GM12875 (cell line): ENCODE data around the gene WDR59.

ENCODE experiments used
- H3K4me3 ChIP-seq: one replicate; pipeline ENCODE4 v1.5.1; 2011; ENCODE audit warnings: low read depth, low read length, control low read depth
- TF ChIP-seq, protein P1 (sequence below): IDR thresholded peaks from 2 replicates; pipeline ENCODE4 v1.5.1; 2011; ENCODE audit warnings: low read depth, mild to moderate bottlenecking, control low read depth, inconsistent platforms, low read length, moderate library complexity, borderline replicate concordance; ENCODE audit not compliant: insufficient read depth

WDR59 gene

DNA sequence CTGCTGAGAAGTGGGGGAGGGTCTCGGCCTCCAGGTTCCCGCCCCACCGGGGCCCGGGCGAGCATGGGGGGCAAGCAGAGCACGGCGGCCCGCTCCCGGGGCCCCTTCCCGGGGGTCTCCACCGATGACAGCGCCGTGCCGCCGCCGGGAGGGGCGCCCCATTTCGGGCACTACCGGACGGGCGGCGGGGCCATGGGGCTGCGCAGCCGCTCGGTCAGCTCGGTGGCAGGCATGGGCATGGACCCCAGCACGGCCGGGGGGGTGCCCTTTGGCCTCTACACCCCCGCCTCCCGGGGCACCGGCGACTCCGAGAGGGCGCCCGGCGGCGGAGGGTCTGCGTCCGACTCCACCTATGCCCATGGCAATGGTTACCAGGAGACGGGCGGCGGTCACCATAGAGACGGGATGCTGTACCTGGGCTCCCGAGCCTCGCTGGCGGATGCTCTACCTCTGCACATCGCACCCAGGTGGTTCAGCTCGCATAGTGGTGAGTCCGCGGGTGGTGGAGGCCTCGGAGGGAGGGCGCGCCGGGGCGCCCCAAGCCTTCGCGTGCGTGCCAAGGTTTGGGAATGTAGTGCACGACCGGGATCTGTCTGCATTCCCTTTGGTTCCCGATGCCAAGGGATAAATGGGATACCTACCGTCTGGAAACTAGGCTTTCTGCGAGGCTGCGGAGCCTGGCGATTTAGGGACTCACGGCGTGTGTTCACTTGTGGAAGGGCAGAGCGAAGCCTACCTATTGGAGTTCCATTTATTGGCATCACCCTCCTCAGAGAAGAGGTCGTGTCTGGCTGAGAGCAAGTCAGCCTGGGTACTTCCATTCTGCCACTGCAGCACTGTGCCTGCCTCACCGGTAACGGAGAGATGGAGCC lies 14.9 kb upstream of the WDR59 start:
- H3K4me3 ChIP-seq: peak overlapping the region; percentile 72
- TF ChIP-seq, protein P1, sequence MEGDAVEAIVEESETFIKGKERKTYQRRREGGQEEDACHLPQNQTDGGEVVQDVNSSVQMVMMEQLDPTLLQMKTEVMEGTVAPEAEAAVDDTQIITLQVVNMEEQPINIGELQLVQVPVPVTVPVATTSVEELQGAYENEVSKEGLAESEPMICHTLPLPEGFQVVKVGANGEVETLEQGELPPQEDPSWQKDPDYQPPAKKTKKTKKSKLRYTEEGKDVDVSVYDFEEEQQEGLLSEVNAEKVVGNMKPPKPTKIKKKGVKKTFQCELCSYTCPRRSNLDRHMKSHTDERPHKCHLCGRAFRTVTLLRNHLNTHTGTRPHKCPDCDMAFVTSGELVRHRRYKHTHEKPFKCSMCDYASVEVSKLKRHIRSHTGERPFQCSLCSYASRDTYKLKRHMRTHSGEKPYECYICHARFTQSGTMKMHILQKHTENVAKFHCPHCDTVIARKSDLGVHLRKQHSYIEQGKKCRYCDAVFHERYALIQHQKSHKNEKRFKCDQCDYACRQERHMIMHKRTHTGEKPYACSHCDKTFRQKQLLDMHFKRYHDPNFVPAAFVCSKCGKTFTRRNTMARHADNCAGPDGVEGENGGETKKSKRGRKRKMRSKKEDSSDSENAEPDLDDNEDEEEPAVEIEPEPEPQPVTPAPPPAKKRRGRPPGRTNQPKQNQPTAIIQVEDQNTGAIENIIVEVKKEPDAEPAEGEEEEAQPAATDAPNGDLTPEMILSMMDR: 0 out of 2 replicates have a peak, but pooled peaks have one; percentile 20

DNA sequence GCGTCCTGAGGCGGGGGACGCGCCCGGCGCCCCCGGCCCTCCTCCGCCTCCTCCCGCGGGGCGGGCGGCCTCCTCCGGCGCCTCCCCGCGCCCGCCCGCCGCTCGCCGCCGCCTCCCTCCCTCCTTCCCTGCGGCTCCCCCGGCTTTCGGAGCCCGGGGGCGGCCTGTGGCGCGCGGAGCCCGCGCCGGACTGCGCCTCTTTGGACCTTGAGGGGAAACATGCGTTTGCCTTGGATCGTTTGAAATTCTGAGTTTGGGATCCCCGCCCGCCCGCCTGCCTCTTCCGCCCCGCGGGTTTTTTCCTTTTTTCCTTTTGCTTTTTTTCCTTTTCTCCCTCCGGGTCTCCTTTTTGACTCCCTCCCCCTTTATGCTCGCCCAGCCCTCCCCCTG lies 14.3 kb upstream of the WDR59 start:
- H3K4me3 ChIP-seq: peak overlapping the region; percentile 72
- TF ChIP-seq, protein P1: no peak

DNA sequence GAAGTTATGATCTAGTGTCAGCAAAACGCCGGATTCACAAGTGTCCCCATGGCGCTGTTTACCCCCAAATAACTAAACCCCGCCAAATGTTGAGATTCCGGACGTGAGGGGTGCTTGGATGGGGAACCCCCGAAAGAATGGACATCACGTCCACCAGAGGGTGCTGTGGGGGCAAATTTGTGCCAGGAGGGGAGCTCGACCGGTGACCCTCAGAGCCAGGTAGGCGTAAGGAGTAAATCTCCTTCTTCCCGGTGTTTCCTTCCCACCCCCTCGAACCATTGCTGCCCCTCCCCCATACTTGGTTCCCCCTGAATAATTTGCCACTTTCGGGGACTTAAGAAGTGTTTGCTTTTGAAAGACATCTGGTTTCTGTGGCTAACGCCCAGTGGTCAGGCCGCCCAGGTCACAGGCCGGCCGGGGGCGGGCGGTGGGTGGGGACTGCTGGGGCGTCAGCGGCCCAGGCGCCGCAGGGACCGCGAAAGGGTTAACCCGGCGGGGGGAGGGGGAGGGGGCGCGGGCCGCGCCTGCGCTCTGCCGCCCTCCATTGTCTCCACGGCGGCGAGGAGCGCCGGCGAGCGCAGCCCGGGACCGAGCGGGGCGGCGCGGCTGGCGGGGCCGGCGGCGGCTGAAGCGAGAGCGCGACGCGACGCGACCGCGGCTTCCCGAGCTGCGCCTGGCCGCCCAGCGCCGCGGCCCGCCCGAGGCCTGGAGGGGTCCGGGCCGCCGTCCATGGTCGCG lies 13.7 kb upstream of the WDR59 start, which contains the start of gene ZNRF1:
Gene ZNRF1 (plus strand): TSS at position 544 of the 738 bp plus-strand sequence. CDS start 648 bp downstream, outside the sequence.
- H3K4me3 ChIP-seq: peak within 1 kb of the TSS; percentile 72
- TF ChIP-seq, protein P1: peak; percentile 62

DNA sequence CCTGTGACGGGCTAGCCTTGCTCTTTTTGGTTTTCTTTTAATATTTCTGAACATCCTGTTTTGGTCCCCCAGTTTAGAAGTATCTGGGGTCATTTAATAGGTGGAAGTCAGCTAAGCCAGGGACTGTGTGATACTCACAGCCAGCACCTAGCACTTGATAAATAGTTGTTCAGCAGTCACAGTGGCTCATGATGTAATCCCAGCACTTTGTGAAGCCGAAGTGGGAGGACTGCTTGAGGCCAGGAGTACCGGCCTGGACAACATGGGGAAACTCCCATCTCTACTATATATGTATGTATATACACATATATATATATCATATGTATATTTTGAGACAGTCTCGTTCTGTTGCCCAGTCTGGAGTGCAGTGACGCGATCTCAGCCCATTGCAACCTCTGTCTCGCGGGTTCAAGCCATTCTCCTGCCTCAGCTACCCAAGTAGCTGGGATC lies 12.1 kb upstream of the WDR59 start:
- TF ChIP-seq, protein P1: no peak
- no peak overlapping the region for H3K4me3 ChIP-seq

DNA sequence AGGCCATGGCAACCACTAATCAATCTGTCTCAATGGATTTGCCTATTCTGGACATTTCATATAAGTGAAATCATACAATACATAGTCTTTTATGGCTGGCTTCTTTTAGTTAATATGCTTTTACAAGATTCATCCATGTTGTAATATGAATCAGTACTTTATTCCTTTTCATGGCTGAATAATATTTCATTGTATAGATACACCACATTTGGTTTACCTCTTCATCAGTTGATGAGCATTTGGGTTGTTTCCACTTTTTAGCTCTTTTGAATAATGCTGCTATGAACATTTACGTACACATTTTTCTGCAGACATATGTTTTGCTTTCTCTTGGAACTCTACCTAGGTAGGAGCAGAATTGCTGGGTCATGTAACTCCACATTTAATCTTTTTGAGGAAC lies 11.1 kb upstream of the WDR59 start:
- no peak overlapping the region for H3K4me3 ChIP-seq
- TF ChIP-seq, protein P1: no peak

DNA sequence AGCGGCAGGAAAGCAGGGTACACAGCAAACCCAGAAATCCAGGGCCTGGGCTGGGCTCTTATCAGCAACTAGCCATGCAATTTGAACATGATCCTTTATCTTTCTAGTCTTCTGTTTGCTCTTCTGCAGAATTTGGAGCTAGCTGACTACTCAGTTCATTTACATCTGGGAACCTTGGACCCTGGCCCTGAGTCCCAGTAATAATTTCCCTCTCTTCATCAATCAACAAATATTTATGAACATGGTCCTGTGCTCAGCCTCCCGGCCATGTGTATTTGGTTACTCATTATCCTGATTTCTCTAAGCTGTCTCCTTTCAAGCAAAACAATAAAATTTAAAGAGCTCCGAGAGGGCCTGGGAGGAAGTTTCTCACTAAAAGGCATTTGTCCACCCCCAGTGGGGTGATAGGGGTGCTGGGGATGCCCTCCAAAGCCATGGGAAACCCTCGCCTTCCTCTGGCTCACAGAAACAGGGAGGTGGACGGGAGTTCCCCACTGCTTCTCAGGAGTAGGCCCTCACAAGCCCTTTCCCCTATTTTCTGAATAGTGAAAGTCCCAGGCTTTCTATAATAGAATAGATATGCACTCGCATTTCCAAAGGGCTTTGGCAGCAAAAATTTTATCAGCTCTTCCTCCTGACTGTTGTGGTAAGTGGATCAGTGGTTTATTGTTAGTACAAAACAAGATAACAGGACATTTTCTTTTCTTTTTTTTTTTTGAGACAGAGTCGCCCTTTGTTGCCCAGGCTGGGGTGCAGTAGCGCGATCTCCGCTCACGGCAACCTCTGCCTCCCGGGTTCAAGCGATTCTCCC lies 6.9 kb upstream of the WDR59 start:
- TF ChIP-seq, protein P1: no peak
- H3K4me3 ChIP-seq: no peak overlapping the region
